Measurements from ENCODE around the gene IFIT3.
"Not testable (repeated sequence)": the region's sequence is repeated elsewhere in the genome, so short reads cannot be mapped to it uniquely, and the experiment has no call there.

The IFIT3 gene

GRCh38 chr10:89342206-89342958 is 14.6 kb downstream of the IFIT3 start:
- Histone ChIP-seq H3K9ac (ENCODE audit: low read length) (no peak overlapping the region), H3K36me3 (ENCODE audit: control insufficient read depth, low read depth, low read length) (no peaks in the 10 kb centered on the region), H3K9me3 (ENCODE audit: control insufficient read depth, low read depth, low read length) (no peaks in the 10 kb centered on the region), H3K27ac (ENCODE audit: low read length) (no peak overlapping the region), H3K4me3 (ENCODE audit: low read length) (no peak overlapping the region), H3K4me1 (ENCODE audit: control insufficient read depth, low read depth, low read length) (peaks cover 31% of the 10 kb centered on the region), H3K27me3 (ENCODE audit: control insufficient read depth, insufficient read depth, low read length) (no peaks in the 10 kb centered on the region)

DNA sequence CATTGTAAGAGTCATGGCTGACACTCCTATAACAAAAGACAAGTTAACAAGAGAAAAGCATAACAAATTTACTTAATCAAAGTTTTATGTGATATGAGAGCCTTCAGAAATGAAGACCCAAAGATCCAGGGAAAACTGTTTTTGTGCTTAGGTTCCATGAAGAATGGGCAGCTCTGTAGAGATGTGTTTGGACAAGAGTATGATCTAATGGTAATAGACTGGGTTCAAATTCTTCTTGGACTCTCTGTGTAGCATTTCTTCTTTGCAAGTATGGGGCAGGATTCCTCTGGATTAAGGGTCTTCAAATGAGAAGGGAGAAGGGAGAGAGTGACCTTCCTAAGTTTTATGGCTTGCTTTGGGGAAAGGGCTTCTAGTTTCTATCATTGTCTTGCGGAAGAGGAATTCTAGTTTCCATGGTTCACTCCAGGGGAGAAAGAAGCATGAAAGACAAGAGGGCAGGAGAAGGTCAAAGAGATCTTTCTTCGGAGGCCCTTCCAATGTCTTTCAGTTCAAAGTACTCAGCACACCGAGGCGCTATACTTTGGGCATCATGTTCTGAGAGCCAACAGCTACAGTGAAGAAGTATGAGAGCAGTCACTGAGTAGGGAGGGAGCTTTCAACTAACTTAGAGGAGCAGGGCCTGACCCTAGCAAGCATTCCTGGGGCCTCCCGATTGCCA is 15.4 kb downstream of the IFIT3 start:
- Histone ChIP-seq H3K27ac (ENCODE audit: low read length) (no peak overlapping the region), H3K4me3 (ENCODE audit: low read length) (no peak overlapping the region), H3K4me1 (ENCODE audit: control insufficient read depth, low read depth, low read length) (peaks cover 40% of the 10 kb centered on the region), H3K9ac (ENCODE audit: low read length) (no peak overlapping the region), H3K36me3 (ENCODE audit: control insufficient read depth, low read depth, low read length) (no peaks in the 10 kb centered on the region), H3K27me3 (ENCODE audit: control insufficient read depth, insufficient read depth, low read length) (no peaks in the 10 kb centered on the region), H3K9me3 (ENCODE audit: control insufficient read depth, low read depth, low read length) (no peaks in the 10 kb centered on the region)

DNA sequence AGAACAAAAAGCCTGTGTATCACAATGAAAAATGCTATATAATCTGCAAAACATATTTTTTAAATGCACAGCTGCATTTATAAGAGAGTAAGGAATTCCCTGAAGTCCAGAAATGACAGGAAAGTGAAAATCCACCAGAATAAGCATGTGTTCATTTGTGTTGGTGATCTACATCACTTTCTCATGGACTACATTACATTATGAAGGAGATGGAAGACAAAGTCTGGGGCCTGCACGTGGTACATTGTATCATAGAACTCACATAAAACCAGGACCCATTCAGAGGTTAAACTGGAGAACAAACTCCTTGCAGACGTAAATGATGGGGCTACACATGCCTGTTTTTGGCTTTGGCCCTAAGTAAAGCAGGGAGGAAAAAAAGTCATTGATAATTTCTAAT is 16.4 kb downstream of the IFIT3 start:
- Histone ChIP-seq H3K4me1 (ENCODE audit: control insufficient read depth, low read depth, low read length) (peaks cover 48% of the 10 kb centered on the region), H3K27ac (ENCODE audit: low read length) (no peak overlapping the region), H3K9me3 (ENCODE audit: control insufficient read depth, low read depth, low read length) (no peaks in the 10 kb centered on the region), H3K9ac (ENCODE audit: low read length) (no peak overlapping the region), H3K27me3 (ENCODE audit: control insufficient read depth, insufficient read depth, low read length) (no peaks in the 10 kb centered on the region), H3K4me3 (ENCODE audit: low read length) (no peak overlapping the region), H3K36me3 (ENCODE audit: control insufficient read depth, low read depth, low read length) (no peaks in the 10 kb centered on the region)

GRCh38 chr10:89345367-89346000 is 17.7 kb downstream of the IFIT3 start:
- H3K27ac ChIP-seq (ENCODE audit: low read length): no peak overlapping the region
- H3K27me3 ChIP-seq (ENCODE audit: control insufficient read depth, insufficient read depth, low read length): no peaks in the 10 kb centered on the region
- H3K9me3 ChIP-seq (ENCODE audit: control insufficient read depth, low read depth, low read length): no peaks in the 10 kb centered on the region
- no peak overlapping the region for H3K9ac ChIP-seq (ENCODE audit: low read length)
- peaks cover 48% of the 10 kb centered on the region for H3K4me1 ChIP-seq (ENCODE audit: control insufficient read depth, low read depth, low read length)
- no peaks in the 10 kb centered on the region for H3K36me3 ChIP-seq (ENCODE audit: control insufficient read depth, low read depth, low read length)
- H3K4me3 ChIP-seq (ENCODE audit: low read length): no peak overlapping the region

- H3K27ac ChIP-seq (ENCODE audit: low read length): peak overlapping the region; percentile 28
- H3K27me3 ChIP-seq (ENCODE audit: control insufficient read depth, insufficient read depth, low read length): no peaks in the 10 kb centered on the region
- H3K9ac ChIP-seq (ENCODE audit: low read length): no peak overlapping the region
- H3K9me3 ChIP-seq (ENCODE audit: control insufficient read depth, low read depth, low read length): no peaks in the 10 kb centered on the region
- H3K4me1 ChIP-seq (ENCODE audit: control insufficient read depth, low read depth, low read length): peaks cover 54% of the 10 kb centered on the region
- H3K36me3 ChIP-seq (ENCODE audit: control insufficient read depth, low read depth, low read length): no peaks in the 10 kb centered on the region
- peak overlapping the region; percentile 8 for H3K4me3 ChIP-seq (ENCODE audit: low read length)
Observed at GRCh38 chr10:89346405-89347254, 18.8 kb downstream of the IFIT3 start.

DNA sequence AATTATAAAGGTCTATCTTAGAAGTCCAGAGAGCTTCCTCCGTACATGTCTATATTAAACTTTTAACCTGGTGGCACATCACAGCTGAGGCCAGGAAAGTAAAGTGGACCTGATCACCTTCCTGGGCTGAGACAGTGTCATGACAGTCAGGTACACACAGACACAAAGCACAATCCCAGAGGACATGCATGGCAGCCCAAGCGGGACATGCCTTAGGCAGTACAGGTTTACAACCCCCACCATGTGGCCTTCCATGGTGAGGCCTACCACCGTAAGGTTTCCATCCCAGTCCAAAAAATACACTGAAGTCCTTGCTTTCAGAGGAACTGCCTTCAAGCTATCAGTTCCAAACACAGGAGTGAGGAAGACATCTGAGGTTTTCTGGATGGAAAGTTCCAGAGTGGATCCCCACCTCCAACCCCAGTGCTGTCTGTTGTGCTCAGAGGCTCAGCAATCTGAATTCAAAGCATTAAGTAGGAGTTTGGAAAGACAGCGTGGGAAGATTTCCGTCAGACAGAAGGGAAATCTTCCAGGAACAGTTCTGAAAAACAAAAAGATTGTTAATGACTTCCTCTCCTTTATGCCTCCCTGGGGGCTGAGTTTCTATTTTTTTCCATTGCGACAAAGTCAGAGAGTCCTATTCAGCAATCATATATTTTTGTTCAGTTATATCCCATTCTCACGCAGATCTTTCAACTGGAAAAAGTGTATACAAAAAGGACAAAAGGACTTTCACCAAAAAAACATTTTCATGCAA is 20.1 kb downstream of the IFIT3 start:
- no peaks in the 10 kb centered on the region for H3K9me3 ChIP-seq (ENCODE audit: control insufficient read depth, low read depth, low read length)
- H3K36me3 ChIP-seq (ENCODE audit: control insufficient read depth, low read depth, low read length): no peaks in the 10 kb centered on the region
- H3K4me3 ChIP-seq (ENCODE audit: low read length): no peak overlapping the region
- H3K4me1 ChIP-seq (ENCODE audit: control insufficient read depth, low read depth, low read length): peaks cover 61% of the 10 kb centered on the region
- no peaks in the 10 kb centered on the region for H3K27me3 ChIP-seq (ENCODE audit: control insufficient read depth, insufficient read depth, low read length)
- H3K9ac ChIP-seq (ENCODE audit: low read length): no peak overlapping the region
- no peak overlapping the region for H3K27ac ChIP-seq (ENCODE audit: low read length)

- Histone ChIP-seq H3K27ac (ENCODE audit: low read length) (no peak overlapping the region), H3K4me1 (ENCODE audit: control insufficient read depth, low read depth, low read length) (peaks cover 55% of the 10 kb centered on the region), H3K4me3 (ENCODE audit: low read length) (no peak overlapping the region), H3K36me3 (ENCODE audit: control insufficient read depth, low read depth, low read length) (no peaks in the 10 kb centered on the region), H3K9me3 (ENCODE audit: control insufficient read depth, low read depth, low read length) (no peaks in the 10 kb centered on the region), H3K9ac (ENCODE audit: low read length) (no peak overlapping the region), H3K27me3 (ENCODE audit: control insufficient read depth, insufficient read depth, low read length) (no peaks in the 10 kb centered on the region)
Observed at GRCh38 chr10:89348481-89348880, 20.7 kb downstream of the IFIT3 start.

DNA sequence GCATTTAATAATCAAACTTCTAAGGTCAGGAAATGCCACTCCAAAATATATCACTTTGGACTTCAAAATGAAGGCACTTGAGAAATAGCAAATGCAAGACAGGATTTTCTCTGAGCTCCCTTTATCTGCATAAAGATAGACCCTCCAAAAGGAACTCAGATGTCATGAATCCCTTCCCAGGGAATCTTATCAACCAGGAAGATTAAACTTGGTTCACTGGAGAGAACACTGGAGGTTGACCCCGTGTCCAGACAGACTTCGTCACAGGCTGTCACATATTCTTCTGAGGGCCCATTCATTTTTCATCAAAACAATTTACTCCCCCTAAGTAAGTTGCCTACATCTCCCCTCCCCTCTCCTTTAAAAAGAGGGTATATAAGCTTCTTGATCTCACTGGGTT is 21.2 kb downstream of the IFIT3 start:
- H3K4me1 ChIP-seq (ENCODE audit: control insufficient read depth, low read depth, low read length): peaks cover 50% of the 10 kb centered on the region
- H3K9ac ChIP-seq (ENCODE audit: low read length): no peak overlapping the region
- no peaks in the 10 kb centered on the region for H3K36me3 ChIP-seq (ENCODE audit: control insufficient read depth, low read depth, low read length)
- H3K4me3 ChIP-seq (ENCODE audit: low read length): no peak overlapping the region
- H3K9me3 ChIP-seq (ENCODE audit: control insufficient read depth, low read depth, low read length): no peaks in the 10 kb centered on the region
- no peaks in the 10 kb centered on the region for H3K27me3 ChIP-seq (ENCODE audit: control insufficient read depth, insufficient read depth, low read length)
- H3K27ac ChIP-seq (ENCODE audit: low read length): no peak overlapping the region

DNA sequence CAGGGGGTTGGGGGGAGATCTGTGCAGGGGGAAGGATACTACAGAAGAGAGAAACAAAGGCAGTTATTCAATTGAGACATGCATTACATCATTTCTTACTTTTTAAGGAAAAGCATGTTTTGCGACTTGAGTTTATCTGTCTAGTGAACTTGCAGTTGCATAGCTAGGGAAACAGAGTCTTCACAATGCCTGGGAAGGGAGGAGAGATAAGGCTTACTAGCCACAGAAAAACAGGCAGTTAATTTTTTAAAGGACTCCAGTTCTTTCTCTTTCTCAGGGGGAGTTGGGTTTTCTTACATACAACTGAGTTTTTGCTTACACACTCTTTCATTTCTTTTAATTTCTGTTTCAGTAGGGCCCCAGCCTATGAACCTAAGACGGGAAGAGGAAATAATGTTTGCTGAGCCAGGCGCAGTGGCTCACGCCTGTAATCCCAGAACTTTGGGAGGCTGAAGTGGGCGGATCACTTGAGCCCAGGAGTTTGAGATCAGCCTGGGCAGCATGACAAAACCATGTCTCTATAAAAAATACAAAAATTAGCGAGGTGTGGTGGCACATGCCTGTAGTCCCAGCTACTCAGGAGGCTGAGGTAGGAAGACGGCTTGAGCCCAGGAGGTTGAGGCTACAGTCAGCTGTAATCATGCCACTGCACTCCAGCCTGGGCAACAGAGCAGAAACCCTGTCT is 23.0 kb downstream of the IFIT3 start:
- H3K4me3 ChIP-seq (ENCODE audit: low read length); H3K36me3 ChIP-seq (ENCODE audit: control insufficient read depth, low read depth, low read length); H3K27me3 ChIP-seq (ENCODE audit: control insufficient read depth, insufficient read depth, low read length); H3K27ac ChIP-seq (ENCODE audit: low read length); H3K9me3 ChIP-seq (ENCODE audit: control insufficient read depth, low read depth, low read length); H3K9ac ChIP-seq (ENCODE audit: low read length): not testable (repeated sequence)
- peaks cover 46% of the 10 kb centered on the region for H3K4me1 ChIP-seq (ENCODE audit: control insufficient read depth, low read depth, low read length)

DNA sequence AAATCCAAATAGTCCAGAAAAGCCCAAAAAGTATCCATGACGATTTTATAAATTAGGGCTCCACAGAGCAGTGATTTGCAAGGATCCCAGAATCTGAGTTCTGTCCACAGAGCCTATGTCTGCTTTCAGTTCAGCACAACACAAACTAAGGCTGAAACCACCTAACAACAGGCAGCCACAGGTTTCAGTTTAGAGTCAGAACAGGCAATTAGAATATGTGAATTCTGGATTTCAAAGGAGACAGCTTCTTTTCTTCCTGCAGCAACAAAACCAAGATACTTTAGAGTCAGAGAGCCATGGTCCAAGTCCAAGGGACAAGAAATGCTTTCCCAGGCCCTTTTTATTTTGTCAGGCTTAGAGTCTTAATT is 23.6 kb downstream of the IFIT3 start:
- H3K27me3 ChIP-seq (ENCODE audit: control insufficient read depth, insufficient read depth, low read length): no peaks in the 10 kb centered on the region
- no peaks in the 10 kb centered on the region for H3K36me3 ChIP-seq (ENCODE audit: control insufficient read depth, low read depth, low read length)
- no peaks in the 10 kb centered on the region for H3K9me3 ChIP-seq (ENCODE audit: control insufficient read depth, low read depth, low read length)
- no peak overlapping the region for H3K4me3 ChIP-seq (ENCODE audit: low read length)
- H3K9ac ChIP-seq (ENCODE audit: low read length): no peak overlapping the region
- peaks cover 39% of the 10 kb centered on the region for H3K4me1 ChIP-seq (ENCODE audit: control insufficient read depth, low read depth, low read length)
- no peak overlapping the region for H3K27ac ChIP-seq (ENCODE audit: low read length)
